HCT116 (cell line): ENCODE results near the gene KCNQ1OT1. TPM values are rescaled to one million over a fixed set of nuclear protein-coding genes. Genes with fewer than 3 reads are reported as not detected.

ENCODE experiments used
- ATAC-seq: fragments of 200-7000 bp; cut with Tn5 transposase; 2 replicates; pipeline ENCODE4 v1.9.1; 2020; ENCODE audit warnings: mild to moderate bottlenecking, moderate library complexity
- BruUV-seq: library from RNA; stranded (reverse); fragments of 400-500 nt; replicated peaks from 2 replicates; lab custom pipeline; 2021; lab: Mats Ljungman, UMichigan
- CTCF ChIA-PET: fragments of 300-600 bp; sonication (Branson Sonifier 250); formaldehyde crosslinking; loops from one replicate; lab custom pipeline; 2021; ENCODE audit warnings: antibody characterized with exemption; lab: Charles Lee
- POLR2A ChIA-PET: fragments of 300-600, 350-600 bp; sonication (Branson Sonifier 250); formaldehyde crosslinking; loops from one replicate; lab custom pipeline; 2021; ENCODE audit warnings: antibody characterized with exemption; lab: Charles Lee
- RAD21 ChIA-PET, 2 experiments: fragments of 300-600 bp; sonication (Branson Sonifier 250); formaldehyde crosslinking; loops; one replicate each; lab custom pipeline; 2023; ENCODE audit warnings: low total read pairs in 2 of 2; ENCODE audit not compliant: uncharacterized antibody in 2 of 2, unreplicated experiment in 2 of 2, low non-redundant PET in 1 of 2; lab: Charles Lee
- DNase-seq: peaks from one replicate; pipeline ENCODE4 v3.0.0-alpha.2; 2010; ENCODE audit warnings: low read depth, low spot score
- H2AFZ ChIP-seq: fragments of 200-600 bp; shearing (Covaris generic), sonication (generic); 2 replicates; pipeline ENCODE4 v1.6.1; 2017; ENCODE audit warnings: low read depth, mixed run types, mixed read lengths, antibody characterized with exemption, low read length; ENCODE audit not compliant: poor library complexity, severe bottlenecking
- H3K27ac ChIP-seq: 2 replicates; pipeline ENCODE4 v1.5.1; 2012; ENCODE audit warnings: low read depth, low read length
- H3K27me3 ChIP-seq: fragments of 200-600 bp; sonication (generic); 2 replicates; pipeline ENCODE4 v1.6.1; 2016; ENCODE audit warnings: mixed run types, low read length, mixed read lengths; ENCODE audit not compliant: insufficient read depth
- H3K36me3 ChIP-seq, 2 experiments: fragments of 200-500 bp in 1 of 2; fragments of 200-600 bp in 1 of 2; sonication (Bioruptor generic) in 1 of 2; sonication (generic) in 1 of 2; 2 replicates each; pipeline versions ENCODE4 v1.5.1 to v1.6.1; 2014 to 2016; ENCODE audit warnings: low read length in 2 of 2, inconsistent platforms in 1 of 2, mixed read lengths in 1 of 2, mixed run types in 1 of 2; ENCODE audit not compliant: insufficient read depth in 2 of 2, control insufficient read depth in 1 of 2
- H3K4me1 ChIP-seq, 2 experiments: fragments of 200-600 bp in 1 of 2; sonication (generic) in 1 of 2; 2 replicates each; pipeline versions ENCODE4 v1.5.1 to v1.6.1; 2012 to 2017; ENCODE audit warnings: low read length in 2 of 2, inconsistent platforms in 1 of 2, mild to moderate bottlenecking in 1 of 2, mixed read lengths in 1 of 2, mixed run types in 1 of 2, moderate library complexity in 1 of 2; ENCODE audit not compliant: insufficient read depth in 2 of 2, control insufficient read depth in 1 of 2
- H3K4me2 ChIP-seq: fragments of 200-600 bp; sonication (generic); 2 replicates; pipeline ENCODE4 v1.6.1; 2017; ENCODE audit warnings: mixed run types, low read length, mixed read lengths
- H3K4me3 ChIP-seq, 2 experiments: fragments of 200-600 bp in 1 of 2; sonication (generic) in 1 of 2; replicated peaks in 1 of 2; 2 replicates each; pipeline ENCODE4 v1.5.1; 2011 to 2016; ENCODE audit warnings: low read length in 2 of 2, control low read depth in 1 of 2, low read depth in 1 of 2, mild to moderate bottlenecking in 1 of 2, mixed read lengths in 1 of 2, mixed run types in 1 of 2
- H3K79me2 ChIP-seq: fragments of 200-600 bp; sonication (generic); 2 replicates; pipeline ENCODE4 v1.6.1; 2017; ENCODE audit warnings: mild to moderate bottlenecking, mixed run types, low read length, moderate library complexity, mixed read lengths; ENCODE audit not compliant: insufficient read depth
- H3K9ac ChIP-seq: fragments of 200-600 bp; sonication (generic); 2 replicates; pipeline ENCODE4 v1.6.1; 2016; ENCODE audit warnings: low read length, mixed read lengths
- H3K9me2 ChIP-seq: fragments of 200-600 bp; sonication (generic), shearing (Covaris generic); 2 replicates; pipeline ENCODE4 v1.6.1; 2017; ENCODE audit warnings: mixed run types, mild to moderate bottlenecking, moderate library complexity; ENCODE audit not compliant: insufficient read depth
- H3K9me3 ChIP-seq, 2 experiments: fragments of 200-500 bp in 1 of 2; fragments of 200-600 bp in 1 of 2; sonication (Bioruptor generic) in 1 of 2; sonication (generic) in 1 of 2; 2 replicates each; pipeline ENCODE4 v1.6.1; 2014 to 2017; ENCODE audit warnings: low read length in 2 of 2, mixed read lengths in 2 of 2, inconsistent platforms in 1 of 2, low read depth in 1 of 2, mild to moderate bottlenecking in 1 of 2, mixed run types in 1 of 2, moderate library complexity in 1 of 2; ENCODE audit not compliant: control insufficient read depth in 1 of 2, insufficient read depth in 1 of 2
- H4K20me1 ChIP-seq: fragments of 200-600 bp; sonication (generic), shearing (Covaris generic); 2 replicates; pipeline ENCODE4 v1.6.1; 2017; ENCODE audit warnings: mixed run types, mild to moderate bottlenecking, moderate library complexity; ENCODE audit not compliant: insufficient read depth
- CBX3 ChIP-seq: IDR thresholded peaks from 2 replicates; pipeline ENCODE4 v1.6.1; 2012; ENCODE audit warnings: low read depth
- CEBPB ChIP-seq: IDR thresholded peaks from 2 replicates; pipeline ENCODE4 v1.6.1; 2012; ENCODE audit warnings: low read depth
- EGR1 ChIP-seq: IDR thresholded peaks from 2 replicates; pipeline ENCODE4 v1.6.1; 2012; ENCODE audit warnings: low read depth
- ELF1 ChIP-seq: IDR thresholded peaks from 2 replicates; pipeline ENCODE4 v1.6.1; 2012; ENCODE audit warnings: low read depth, borderline replicate concordance
- EZH2 ChIP-seq: fragments of 200-600 bp; sonication (generic); IDR thresholded peaks from 2 replicates; pipeline ENCODE4 v1.6.1; 2017; ENCODE audit warnings: antibody characterized with exemption, mixed run types
- EZH2phosphoT487 ChIP-seq: fragments of 200-600 bp; IDR thresholded peaks from 2 replicates; pipeline ENCODE4 v1.6.1; 2018; ENCODE audit warnings: antibody characterized with exemption, borderline replicate concordance
- FOSL1 ChIP-seq: IDR thresholded peaks from 2 replicates; pipeline ENCODE4 v1.6.1; 2012; ENCODE audit warnings: low read depth
- JUND ChIP-seq: IDR thresholded peaks from 2 replicates; pipeline ENCODE4 v1.6.1; 2012
- POLR2A ChIP-seq: IDR thresholded peaks from 2 replicates; pipeline ENCODE4 v1.7.0; 2011; ENCODE audit warnings: borderline replicate concordance; ENCODE audit not compliant: insufficient read depth, insufficient read length; ENCODE audit errors: extremely low read depth
- POLR2AphosphoS5 ChIP-seq: IDR thresholded peaks from 2 replicates; pipeline ENCODE4 v1.6.1; 2011; ENCODE audit warnings: mild to moderate bottlenecking, low read depth, low read length, moderate library complexity
- RAD21 ChIP-seq: IDR thresholded peaks from 2 replicates; pipeline ENCODE4 v1.6.1; 2012; ENCODE audit warnings: low read depth, mild to moderate bottlenecking
- SIN3A ChIP-seq: IDR thresholded peaks from 2 replicates; pipeline ENCODE4 v1.6.1; 2012; ENCODE audit warnings: low read depth
- SP1 ChIP-seq: IDR thresholded peaks from 2 replicates; pipeline ENCODE4 v1.6.1; 2012; ENCODE audit warnings: low read depth
- SRF ChIP-seq: IDR thresholded peaks from 2 replicates; pipeline ENCODE4 v1.6.1; 2012; ENCODE audit warnings: low read depth
- YY1 ChIP-seq: IDR thresholded peaks from 2 replicates; pipeline ENCODE4 v1.6.1; 2011; ENCODE audit warnings: low read length, low read depth, moderate library complexity, mild to moderate bottlenecking; ENCODE audit not compliant: insufficient replicate concordance; ENCODE audit errors: extremely low read depth
- ZFX ChIP-seq: fragments of 450-650 bp; IDR thresholded peaks from 2 replicates; pipeline ENCODE4 v1.6.1; 2017
- ZNF274 ChIP-seq: fragments of 200-500 bp; sonication (Bioruptor generic); IDR thresholded peaks from 2 replicates; pipeline ENCODE4 v1.6.1; 2014; ENCODE audit warnings: mild to moderate bottlenecking, low read depth, low read length, inconsistent platforms
- intact Hi-C: fragments of 100-400 bp; cut with micrococcal nuclease; formaldehyde crosslinking; loops from 2 replicates; pipeline ENCODE4 v1.10.0; 2022
- total RNA-seq: library from RNA; stranded (reverse); gene quantifications from one replicate; pipeline ENCODE4 v1.2.1, GENCODE V29; 2021; ENCODE audit not compliant: unreplicated experiment
- TF ChIP-seq, protein P1 (sequence below): IDR thresholded peaks from 2 replicates; pipeline ENCODE4 v1.6.1; 2012
- TF ChIP-seq, protein P2 (sequence below): IDR thresholded peaks from 2 replicates; pipeline ENCODE4 v1.6.1; 2012
- TF ChIP-seq, protein P3 (sequence below): IDR thresholded peaks from 2 replicates; pipeline ENCODE4 v1.6.1; 2011; ENCODE audit warnings: mild to moderate bottlenecking, low read length, moderate library complexity; ENCODE audit not compliant: insufficient replicate concordance; ENCODE audit errors: extremely low read depth
- TF ChIP-seq, protein P4 (sequence below): IDR thresholded peaks from 2 replicates; pipeline ENCODE4 v1.6.1; 2012; ENCODE audit warnings: low read depth

The KCNQ1OT1 gene
- total RNA-seq, 1 experiment from 2014 or later = 1.1 TPM

DNA sequence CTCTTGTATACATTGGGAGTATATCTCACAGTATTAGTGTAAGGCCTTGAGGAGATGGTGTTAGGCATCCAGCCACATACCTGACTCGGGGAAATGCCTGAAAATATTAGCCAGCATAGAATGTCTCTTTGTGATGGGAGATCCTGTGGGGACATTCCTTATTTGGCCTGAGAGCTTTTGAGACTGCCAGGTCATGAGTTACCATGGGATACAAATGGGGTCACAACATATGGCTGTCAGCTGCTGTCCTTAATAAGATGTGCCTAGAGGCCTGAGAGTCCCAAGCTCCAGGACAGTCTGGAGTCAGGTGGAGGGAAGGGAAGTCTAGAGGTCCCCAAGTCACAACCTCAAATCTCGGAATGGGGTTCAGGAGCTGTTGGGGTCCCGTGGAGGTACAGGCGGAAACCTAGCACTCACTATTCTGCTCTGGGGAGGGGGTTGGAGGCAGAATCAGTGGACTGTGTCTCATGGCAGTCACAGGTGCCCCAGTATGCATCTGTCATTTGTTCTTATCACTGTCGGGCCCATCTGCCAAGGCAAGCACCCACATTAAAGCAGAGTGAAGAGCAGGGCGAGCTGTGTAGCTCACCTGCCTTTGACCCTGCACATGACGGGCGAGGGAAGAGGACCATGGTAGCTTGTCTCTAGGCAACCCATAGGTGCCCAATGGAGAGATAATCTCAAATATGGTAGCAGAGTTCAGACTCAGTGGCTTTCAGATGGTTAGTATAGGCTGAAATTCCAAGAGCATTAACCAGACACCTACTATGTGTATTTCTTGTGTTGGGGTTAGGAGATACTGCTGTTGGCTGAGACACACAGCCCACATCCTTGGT is 29.9 kb downstream of the KCNQ1OT1 start (continued):
- no peak for TF ChIP-seq YY1
- TF ChIP-seq FOSL1 = no peak
- TF ChIP-seq, protein P1, sequence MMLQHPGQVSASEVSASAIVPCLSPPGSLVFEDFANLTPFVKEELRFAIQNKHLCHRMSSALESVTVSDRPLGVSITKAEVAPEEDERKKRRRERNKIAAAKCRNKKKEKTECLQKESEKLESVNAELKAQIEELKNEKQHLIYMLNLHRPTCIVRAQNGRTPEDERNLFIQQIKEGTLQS = no peak
- no peak for TF ChIP-seq SRF

DNA sequence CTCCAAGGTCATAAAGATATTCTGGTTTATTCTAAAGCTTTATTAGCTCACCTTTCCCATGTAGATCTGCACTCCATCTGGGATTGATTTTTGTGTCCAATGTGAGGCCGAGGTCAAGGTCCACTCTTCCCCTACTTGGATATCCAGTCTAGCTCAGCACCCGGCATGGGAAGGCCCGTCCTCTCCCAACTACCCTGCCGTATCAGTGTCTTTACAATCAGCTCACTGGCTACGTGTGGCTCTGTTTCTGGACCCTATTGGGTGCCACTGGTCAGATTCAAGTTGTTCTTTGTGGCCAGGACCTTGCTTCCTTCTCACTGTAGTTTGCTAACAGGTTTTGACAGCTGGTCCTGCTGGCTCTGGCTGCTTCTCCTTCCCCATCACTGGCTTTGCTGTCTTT is 30.9 kb downstream of the KCNQ1OT1 start:
- Histone ChIP-seq H3K27me3 (no peaks in the 10 kb centered on the region), H3K4me2 (no peak overlapping the region), H3K79me2 (no peaks in the 10 kb centered on the region), H3K9me3 (no peaks in the 10 kb centered on the region), H3K9me2 (no peaks in the 10 kb centered on the region), H2AFZ (no peak overlapping the region), H3K4me3 (no peak overlapping the region), H4K20me1 (no peaks in the 10 kb centered on the region), H3K36me3 (no peaks in the 10 kb centered on the region), H3K27ac (no peak overlapping the region), H3K4me1 (no peaks in the 10 kb centered on the region), H3K9ac (no peak overlapping the region)
- RAD21 ChIA-PET = no interaction called here
- intact Hi-C loops = no loop called here
- CTCF ChIA-PET = no interaction called here
- POLR2A ChIA-PET = no interaction called here
- ATAC-seq (no peak), DNase-seq (no peak)
- no peak for TF ChIP-seq EZH2phosphoT487
- TF ChIP-seq SP1 = no peak
- TF ChIP-seq, protein P1 = no peak
- no peak for TF ChIP-seq EGR1
- no peak for TF ChIP-seq ZNF274
- no peak for TF ChIP-seq SIN3A
- TF ChIP-seq ZFX = no peak
- TF ChIP-seq POLR2AphosphoS5 = no peak
- TF ChIP-seq ELF1 = no peak
- no peak for TF ChIP-seq CBX3
- TF ChIP-seq, protein P2, sequence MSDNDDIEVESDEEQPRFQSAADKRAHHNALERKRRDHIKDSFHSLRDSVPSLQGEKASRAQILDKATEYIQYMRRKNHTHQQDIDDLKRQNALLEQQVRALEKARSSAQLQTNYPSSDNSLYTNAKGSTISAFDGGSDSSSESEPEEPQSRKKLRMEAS = no peak
- TF ChIP-seq RAD21 = no peak
- TF ChIP-seq CEBPB = no peak
- TF ChIP-seq EZH2 = no peak
- TF ChIP-seq, protein P3, sequence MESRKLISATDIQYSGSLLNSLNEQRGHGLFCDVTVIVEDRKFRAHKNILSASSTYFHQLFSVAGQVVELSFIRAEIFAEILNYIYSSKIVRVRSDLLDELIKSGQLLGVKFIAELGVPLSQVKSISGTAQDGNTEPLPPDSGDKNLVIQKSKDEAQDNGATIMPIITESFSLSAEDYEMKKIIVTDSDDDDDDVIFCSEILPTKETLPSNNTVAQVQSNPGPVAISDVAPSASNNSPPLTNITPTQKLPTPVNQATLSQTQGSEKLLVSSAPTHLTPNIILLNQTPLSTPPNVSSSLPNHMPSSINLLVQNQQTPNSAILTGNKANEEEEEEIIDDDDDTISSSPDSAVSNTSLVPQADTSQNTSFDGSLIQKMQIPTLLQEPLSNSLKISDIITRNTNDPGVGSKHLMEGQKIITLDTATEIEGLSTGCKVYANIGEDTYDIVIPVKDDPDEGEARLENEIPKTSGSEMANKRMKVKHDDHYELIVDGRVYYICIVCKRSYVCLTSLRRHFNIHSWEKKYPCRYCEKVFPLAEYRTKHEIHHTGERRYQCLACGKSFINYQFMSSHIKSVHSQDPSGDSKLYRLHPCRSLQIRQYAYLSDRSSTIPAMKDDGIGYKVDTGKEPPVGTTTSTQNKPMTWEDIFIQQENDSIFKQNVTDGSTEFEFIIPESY = no peak
- TF ChIP-seq, protein P4, sequence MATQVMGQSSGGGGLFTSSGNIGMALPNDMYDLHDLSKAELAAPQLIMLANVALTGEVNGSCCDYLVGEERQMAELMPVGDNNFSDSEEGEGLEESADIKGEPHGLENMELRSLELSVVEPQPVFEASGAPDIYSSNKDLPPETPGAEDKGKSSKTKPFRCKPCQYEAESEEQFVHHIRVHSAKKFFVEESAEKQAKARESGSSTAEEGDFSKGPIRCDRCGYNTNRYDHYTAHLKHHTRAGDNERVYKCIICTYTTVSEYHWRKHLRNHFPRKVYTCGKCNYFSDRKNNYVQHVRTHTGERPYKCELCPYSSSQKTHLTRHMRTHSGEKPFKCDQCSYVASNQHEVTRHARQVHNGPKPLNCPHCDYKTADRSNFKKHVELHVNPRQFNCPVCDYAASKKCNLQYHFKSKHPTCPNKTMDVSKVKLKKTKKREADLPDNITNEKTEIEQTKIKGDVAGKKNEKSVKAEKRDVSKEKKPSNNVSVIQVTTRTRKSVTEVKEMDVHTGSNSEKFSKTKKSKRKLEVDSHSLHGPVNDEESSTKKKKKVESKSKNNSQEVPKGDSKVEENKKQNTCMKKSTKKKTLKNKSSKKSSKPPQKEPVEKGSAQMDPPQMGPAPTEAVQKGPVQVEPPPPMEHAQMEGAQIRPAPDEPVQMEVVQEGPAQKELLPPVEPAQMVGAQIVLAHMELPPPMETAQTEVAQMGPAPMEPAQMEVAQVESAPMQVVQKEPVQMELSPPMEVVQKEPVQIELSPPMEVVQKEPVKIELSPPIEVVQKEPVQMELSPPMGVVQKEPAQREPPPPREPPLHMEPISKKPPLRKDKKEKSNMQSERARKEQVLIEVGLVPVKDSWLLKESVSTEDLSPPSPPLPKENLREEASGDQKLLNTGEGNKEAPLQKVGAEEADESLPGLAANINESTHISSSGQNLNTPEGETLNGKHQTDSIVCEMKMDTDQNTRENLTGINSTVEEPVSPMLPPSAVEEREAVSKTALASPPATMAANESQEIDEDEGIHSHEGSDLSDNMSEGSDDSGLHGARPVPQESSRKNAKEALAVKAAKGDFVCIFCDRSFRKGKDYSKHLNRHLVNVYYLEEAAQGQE = no peak
- TF ChIP-seq POLR2A = no peak
- no peak for TF ChIP-seq JUND
- no peak for TF ChIP-seq YY1
- no TSS peak for BruUV-seq
